ENCODE measurements around the gene KCNA10. TPM values are rescaled to one million over a fixed set of nuclear protein-coding genes. Genes with fewer than 3 reads are reported as not detected.

KCNA10 gene
- total and polyA plus RNA-seq, 2 donors (not counting 1 experiment from before 2014, with no cell fraction given) = not detected

DNA sequence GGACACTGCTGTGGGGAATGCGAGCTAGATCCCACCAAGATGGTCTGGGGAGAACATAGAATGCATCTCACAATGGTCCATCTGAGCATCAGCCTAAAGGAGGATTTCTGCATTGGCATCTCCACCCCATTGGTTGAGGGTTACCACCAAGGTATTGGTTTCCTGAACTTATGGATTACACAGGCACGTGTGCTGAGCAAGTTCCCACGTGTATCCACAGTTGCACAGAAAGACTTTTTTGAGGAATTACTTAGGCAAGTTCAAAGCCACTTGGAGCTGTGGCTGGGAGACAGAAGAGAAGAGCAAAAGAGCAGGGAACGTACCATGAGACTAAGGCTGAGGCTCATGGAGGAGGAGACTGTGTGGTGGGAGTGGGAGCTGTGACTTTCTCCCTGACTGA lies 44.1 kb upstream of the KCNA10 start:
- H3K4me3 ChIP-seq (replicated peaks in 1 of 4; ENCODE audit: control extremely low read depth in 1 of 4, insufficient read depth in 1 of 4, low read depth in 3 of 4, low read length in 4 of 4) = no peak overlapping the region
- H3K27ac ChIP-seq (ENCODE audit: insufficient read depth, low read length) = no peak overlapping the region
- no peak for DNase-seq (ENCODE audit: low read depth in 2 of 2)
- no peaks in the 10 kb centered on the region for H3K9me3 ChIP-seq (ENCODE audit: control insufficient read depth, insufficient read depth, low read depth, low read length)
- no peaks in the 10 kb centered on the region for H4K20me1 ChIP-seq (ENCODE audit: control insufficient read depth, extremely low read depth, insufficient read depth, low read length)
- H3K27me3 ChIP-seq (ENCODE audit: control insufficient read depth, insufficient read depth, low read length) = peaks cover 2% of the 10 kb centered on the region
- no peaks in the 10 kb centered on the region for H3K4me1 ChIP-seq (ENCODE audit: control insufficient read depth, extremely low read depth, insufficient read depth, low read length)
- no peaks in the 10 kb centered on the region for H3K36me3 ChIP-seq (ENCODE audit: control insufficient read depth, insufficient read depth, low read length)
- no peak overlapping the region for H2AFZ ChIP-seq (ENCODE audit: low read length)
- no peaks in the 10 kb centered on the region for H3K79me2 ChIP-seq (ENCODE audit: control insufficient read depth, insufficient read depth, low read length)
- TF ChIP-seq, protein P1, sequence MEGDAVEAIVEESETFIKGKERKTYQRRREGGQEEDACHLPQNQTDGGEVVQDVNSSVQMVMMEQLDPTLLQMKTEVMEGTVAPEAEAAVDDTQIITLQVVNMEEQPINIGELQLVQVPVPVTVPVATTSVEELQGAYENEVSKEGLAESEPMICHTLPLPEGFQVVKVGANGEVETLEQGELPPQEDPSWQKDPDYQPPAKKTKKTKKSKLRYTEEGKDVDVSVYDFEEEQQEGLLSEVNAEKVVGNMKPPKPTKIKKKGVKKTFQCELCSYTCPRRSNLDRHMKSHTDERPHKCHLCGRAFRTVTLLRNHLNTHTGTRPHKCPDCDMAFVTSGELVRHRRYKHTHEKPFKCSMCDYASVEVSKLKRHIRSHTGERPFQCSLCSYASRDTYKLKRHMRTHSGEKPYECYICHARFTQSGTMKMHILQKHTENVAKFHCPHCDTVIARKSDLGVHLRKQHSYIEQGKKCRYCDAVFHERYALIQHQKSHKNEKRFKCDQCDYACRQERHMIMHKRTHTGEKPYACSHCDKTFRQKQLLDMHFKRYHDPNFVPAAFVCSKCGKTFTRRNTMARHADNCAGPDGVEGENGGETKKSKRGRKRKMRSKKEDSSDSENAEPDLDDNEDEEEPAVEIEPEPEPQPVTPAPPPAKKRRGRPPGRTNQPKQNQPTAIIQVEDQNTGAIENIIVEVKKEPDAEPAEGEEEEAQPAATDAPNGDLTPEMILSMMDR (conservative IDR thresholded peaks at IDR 0.05 in 1 of 2, IDR thresholded peaks at IDR 0.05 in 1 of 2; ENCODE audit: low read depth in 1 of 2, low read length in 2 of 2) = no peak
- no peak for TF ChIP-seq EZH2 (IDR thresholded peaks at IDR 0.05; ENCODE audit: low read length, missing control alignments)
- H3K4me2 ChIP-seq (ENCODE audit: extremely low read depth, insufficient read depth, low read length) = no peak overlapping the region
- H3K9ac ChIP-seq (ENCODE audit: insufficient read depth, low read length) = no peak overlapping the region

GRCh38 chr1:110561596-110561995 lies 42.6 kb upstream of the KCNA10 start:
- Histone ChIP-seq H4K20me1 (ENCODE audit: control insufficient read depth, extremely low read depth, insufficient read depth, low read length) (no peaks in the 10 kb centered on the region), H3K36me3 (ENCODE audit: control insufficient read depth, insufficient read depth, low read length) (no peaks in the 10 kb centered on the region), H2AFZ (ENCODE audit: low read length) (no peak overlapping the region), H3K4me1 (ENCODE audit: control insufficient read depth, extremely low read depth, insufficient read depth, low read length) (no peaks in the 10 kb centered on the region), H3K27me3 (ENCODE audit: control insufficient read depth, insufficient read depth, low read length) (peaks cover 2% of the 10 kb centered on the region), H3K4me2 (ENCODE audit: extremely low read depth, insufficient read depth, low read length) (no peak overlapping the region), H3K4me3 (replicated peaks in 1 of 4; ENCODE audit: control extremely low read depth in 1 of 4, insufficient read depth in 1 of 4, low read depth in 3 of 4, low read length in 4 of 4) (no peak overlapping the region), H3K9me3 (ENCODE audit: control insufficient read depth, insufficient read depth, low read depth, low read length) (no peaks in the 10 kb centered on the region), H3K27ac (ENCODE audit: insufficient read depth, low read length) (no peak overlapping the region), H3K79me2 (ENCODE audit: control insufficient read depth, insufficient read depth, low read length) (no peaks in the 10 kb centered on the region), H3K9ac (ENCODE audit: insufficient read depth, low read length) (no peak overlapping the region)
- no peak for DNase-seq (ENCODE audit: low read depth in 2 of 2)
- TF ChIP-seq, protein P1 (conservative IDR thresholded peaks at IDR 0.05 in 1 of 2, IDR thresholded peaks at IDR 0.05 in 1 of 2; ENCODE audit: low read depth in 1 of 2, low read length in 2 of 2) = no peak
- no peak for TF ChIP-seq EZH2 (IDR thresholded peaks at IDR 0.05; ENCODE audit: low read length, missing control alignments)

DNA sequence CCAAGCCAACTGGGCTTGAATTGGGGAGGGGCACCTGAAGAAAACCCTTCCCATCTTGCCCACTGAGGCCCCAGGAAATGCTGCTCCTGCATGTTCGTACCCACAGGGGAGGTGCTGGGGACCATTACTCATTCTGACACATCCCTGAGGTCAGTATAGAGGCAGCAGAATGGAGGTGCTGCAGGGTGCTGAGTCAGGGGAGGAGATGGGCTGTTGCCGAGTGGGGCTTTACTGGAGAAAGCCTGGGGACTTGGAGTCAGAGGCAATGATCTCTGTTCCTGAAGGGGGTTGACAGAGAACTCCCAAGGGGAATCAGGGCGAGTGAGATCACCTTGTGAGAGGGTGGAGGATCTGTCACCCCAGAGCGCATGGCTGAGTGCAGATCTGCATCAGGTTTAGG lies 40.2 kb upstream of the KCNA10 start:
- Histone ChIP-seq H3K9ac (ENCODE audit: insufficient read depth, low read length) (no peak overlapping the region), H3K27me3 (ENCODE audit: control insufficient read depth, insufficient read depth, low read length) (peaks cover 10% of the 10 kb centered on the region), H3K4me1 (ENCODE audit: control insufficient read depth, extremely low read depth, insufficient read depth, low read length) (no peaks in the 10 kb centered on the region), H3K9me3 (ENCODE audit: control insufficient read depth, insufficient read depth, low read depth, low read length) (no peaks in the 10 kb centered on the region), H3K27ac (ENCODE audit: insufficient read depth, low read length) (no peak overlapping the region), H3K4me2 (ENCODE audit: extremely low read depth, insufficient read depth, low read length) (no peak overlapping the region), H3K79me2 (ENCODE audit: control insufficient read depth, insufficient read depth, low read length) (no peaks in the 10 kb centered on the region), H3K4me3 (replicated peaks in 1 of 4; ENCODE audit: control extremely low read depth in 1 of 4, insufficient read depth in 1 of 4, low read depth in 3 of 4, low read length in 4 of 4) (no peak overlapping the region), H4K20me1 (ENCODE audit: control insufficient read depth, extremely low read depth, insufficient read depth, low read length) (no peaks in the 10 kb centered on the region), H3K36me3 (ENCODE audit: control insufficient read depth, insufficient read depth, low read length) (no peaks in the 10 kb centered on the region), H2AFZ (ENCODE audit: low read length) (no peak overlapping the region)
- TF ChIP-seq, protein P1 (conservative IDR thresholded peaks at IDR 0.05 in 1 of 2, IDR thresholded peaks at IDR 0.05 in 1 of 2; ENCODE audit: low read depth in 1 of 2, low read length in 2 of 2) = no peak
- TF ChIP-seq EZH2 (IDR thresholded peaks at IDR 0.05; ENCODE audit: low read length, missing control alignments) = no peak
- DNase-seq (ENCODE audit: low read depth in 2 of 2) = no peak
